ENCODE results near the gene EFCAB7. TPM values are rescaled to one million over a fixed set of nuclear protein-coding genes. Genes with fewer than 3 reads are reported as not detected.

EFCAB7 gene
- total and polyA plus RNA-seq, 2 of the 4 experiments (the other 2 are of a cell fraction), result 2.3 TPM

DNA sequence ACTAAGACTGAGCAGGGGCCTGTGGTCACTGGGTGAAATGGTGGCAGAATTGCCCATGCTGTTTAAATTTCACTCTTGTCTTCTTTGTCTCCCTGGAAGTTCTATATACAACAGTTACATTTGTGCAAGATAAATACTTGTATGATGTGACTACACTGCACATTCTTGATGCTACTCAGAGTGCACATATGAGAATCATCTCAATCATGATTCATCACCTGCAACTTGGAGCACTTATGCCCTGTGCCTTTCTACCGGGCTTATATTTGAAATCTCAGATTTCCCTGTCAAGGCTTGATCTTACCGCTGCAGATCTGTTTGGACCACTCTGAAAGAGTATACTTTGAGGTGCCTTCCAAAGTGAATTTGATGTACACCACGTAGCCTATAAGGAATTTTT is 80.5 kb downstream of the EFCAB7 start:
- Histone ChIP-seq H3K18ac (ENCODE audit: low read depth, low read length) (no peak overlapping the region), H2BK5ac (ENCODE audit: low read depth, low read length, poor library complexity, severe bottlenecking) (no peak overlapping the region), H3K79me1 (ENCODE audit: low read depth in 1 of 2, low read length in 2 of 2) (peaks cover 34 to 37% of the 10 kb centered on the region in 2 experiments), H3K27me3 (ENCODE audit: control insufficient read depth, insufficient read depth, low read length) (no peaks in the 10 kb centered on the region), H3K4me1 (ENCODE audit: control insufficient read depth, insufficient read depth, low read length) (0 out of 2 replicates have a peak, but pooled peaks cover 2% of the 10 kb centered on the region), H2BK15ac (ENCODE audit: low read depth, low read length) (no peak overlapping the region), H4K91ac (ENCODE audit: insufficient read depth, low read depth, low read length) (no peak overlapping the region), H3K56ac (ENCODE audit: extremely low read depth, insufficient read depth, low read length) (no peak overlapping the region), H3K4ac (ENCODE audit: low read depth, low read length) (no peak overlapping the region), H3K14ac (replicated peaks; ENCODE audit: low read depth, low read length) (no peak overlapping the region), H2BK20ac (ENCODE audit: low read depth, low read length) (no peak overlapping the region), H4K5ac (ENCODE audit: low read depth, low read length) (no peak overlapping the region), H4K20me1 (ENCODE audit: insufficient read depth, low read length) (peaks cover 9% of the 10 kb centered on the region; the same call in 1 of the 2 replicates), H2AK5ac (ENCODE audit: low read depth, low read length) (no peak overlapping the region), H2BK120ac (ENCODE audit: low read depth, low read length) (no peak overlapping the region), H3K36me3 (ENCODE audit: control insufficient read depth, insufficient read depth, low read length) (no peaks in the 10 kb centered on the region), H2AFZ (replicated peaks; ENCODE audit: low read length, poor library complexity) (no peak overlapping the region), H3K4me2 (ENCODE audit: low read depth, low read length) (no peak overlapping the region), H3K9me1 (ENCODE audit: insufficient read depth, low read length) (peaks cover 6% of the 10 kb centered on the region; the same call in 1 of the 2 replicates), H3K9me3 (ENCODE audit: control insufficient read depth, insufficient read depth, low read length) (no peaks in the 10 kb centered on the region), H3K4me3 (ENCODE audit: insufficient read depth, low read depth, low read length) (no peak overlapping the region), H3K23ac (ENCODE audit: low read depth, low read length) (no peak overlapping the region), H3K9ac (ENCODE audit: low read depth, low read length) (no peak overlapping the region), H4K8ac (ENCODE audit: low read depth in 2 of 2, low read length in 2 of 2) (no peak overlapping the region), H3K27ac (ENCODE audit: insufficient read depth, low read length) (no peak overlapping the region), H2AK9ac (replicated peaks; ENCODE audit: low read depth, low read length, poor library complexity) (no peak overlapping the region)
- peak; percentile 49; the same call in 1 of the 2 replicates for ATAC-seq (ENCODE audit: low read depth)
- dilution Hi-C loops (cut with HindIII; ENCODE audit: low sequenced_read_pairs, unreplicated experiment), result no loop called here
- ChIA-PET CTCF (no interaction called here), POLR2A (ENCODE audit: unreplicated experiment) (no interaction called here)
- no CpG with 5 or more reads among the region's 3 CpGs for WGBS, 2 experiments (ENCODE audit: extremely low coverage in 2 of 2, insufficient read length in 1 of 2)
- intact Hi-C loops (cut with micrococcal nuclease), result no loop called here
- TF ChIP-seq RAD21 (IDR thresholded peaks at IDR 0.05; ENCODE audit: low read length), result no peak
- TF ChIP-seq SMC3 (IDR thresholded peaks at IDR 0.05; ENCODE audit: low read depth, low read length), result no peak
- no peak for TF ChIP-seq NFE2L2 (IDR thresholded peaks at IDR 0.05; ENCODE audit: low read depth, low read length)
- no peak for TF ChIP-seq POLR2A (IDR thresholded peaks at IDR 0.05; ENCODE audit: low read depth, low read length)
- TF ChIP-seq FOS (IDR thresholded peaks at IDR 0.05; ENCODE audit: low read depth, low read length), result no peak
- in situ Hi-C loops (cut with MboI; ENCODE audit: low sequenced_read_pairs), result no loop called here
- BruUV-seq (replicated peaks), result no TSS peak
- peak; percentile 42 for DNase-seq

Data from IMR-90 (cell line).